Stimulated activated effector memory CD8-positive, alpha-beta T cell treated with anti-CD3 and anti-CD28 coated beads, Interleukin-12 subunit alpha, Interleukin-12 subunit beta, amount 100 ng/mL, for 72 hours (primary cell): Measurements from ENCODE around the gene HOXD3.

ENCODE experiments used
- ATAC-seq: fragments of 150-1000 bp; cut with Tn5 transposase; 2 replicates; pipeline ENCODE4 v1.10.0; 2021
- DNase-seq, 2 donors: peaks; one replicate each; pipeline ENCODE4 v3.0.0; 2021 to 2022; ENCODE audit warnings: low spot score in 2 of 2
- H3K27ac Mint-ChIP-seq: one replicate; pipeline ENCODE4 v1.8.0; 2022; ENCODE audit warnings: mild to moderate bottlenecking, mixed read lengths
- H3K36me3 Mint-ChIP-seq: one replicate; pipeline ENCODE4 v1.8.0; 2022; ENCODE audit warnings: mild to moderate bottlenecking, mixed read lengths
- H3K4me1 Mint-ChIP-seq: one replicate; pipeline ENCODE4 v1.8.0; 2022; ENCODE audit warnings: mixed read lengths
- H3K4me3 Mint-ChIP-seq: one replicate; pipeline ENCODE4 v1.8.0; 2022; ENCODE audit warnings: mild to moderate bottlenecking, mixed read lengths
- H3K9me3 Mint-ChIP-seq: one replicate; pipeline ENCODE4 v1.8.0; 2022; ENCODE audit warnings: mixed read lengths

Gene HOXD3

GRCh38 chr2:176138526-176138922 is 18.6 kb upstream of the HOXD3 start:
- Mint-ChIP-seq H3K4me1 (peaks cover 24% of the 10 kb centered on the region), H3K4me3 (no peak overlapping the region), H3K36me3 (peaks cover 9% of the 10 kb centered on the region), H3K9me3 (no peaks in the 10 kb centered on the region), H3K27ac (no peak overlapping the region)
- DNase-seq (no peak), ATAC-seq (no peak)

- Mint-ChIP-seq H3K9me3 (no peaks in the 10 kb centered on the region), H3K4me3 (no peak overlapping the region), H3K4me1 (peaks cover 24% of the 10 kb centered on the region), H3K36me3 (peaks cover 9% of the 10 kb centered on the region), H3K27ac (no peak overlapping the region)
- ATAC-seq, result no peak
- no peak for DNase-seq
Observed at GRCh38 chr2:176138923-176139660, 18.0 kb upstream of the HOXD3 start.

- Mint-ChIP-seq H3K9me3 (no peaks in the 10 kb centered on the region), H3K27ac (no peak overlapping the region), H3K4me3 (no peak overlapping the region)
Observed at GRCh38 chr2:176139661-176140512, 17.2 kb upstream of the HOXD3 start.

GRCh38 chr2:176140513-176141317 is 16.4 kb upstream of the HOXD3 start:
- H3K9me3 Mint-ChIP-seq, result no peaks in the 10 kb centered on the region
- H3K27ac Mint-ChIP-seq, result no peak overlapping the region
- H3K4me3 Mint-ChIP-seq, result peak overlapping the region; percentile 31
- peak; percentile 63 to 83 for DNase-seq
- peaks cover 4% of the 10 kb centered on the region for H3K36me3 Mint-ChIP-seq
- H3K4me1 Mint-ChIP-seq, result peaks cover 18% of the 10 kb centered on the region
- peak; percentile 88 for ATAC-seq

More at GRCh38 chr2:176139661-176140512, 17.2 kb upstream of the HOXD3 start:
- no peak for ATAC-seq
- DNase-seq, result no peak
- H3K4me1 Mint-ChIP-seq, result peaks cover 24% of the 10 kb centered on the region
- H3K36me3 Mint-ChIP-seq, result peaks cover 9% of the 10 kb centered on the region

GRCh38 chr2:176142281-176142680 is 14.8 kb upstream of the HOXD3 start:
- no peak for DNase-seq

GRCh38 chr2:176145085-176145969 is 11.8 kb upstream of the HOXD3 start:
- peaks cover 11% of the 10 kb centered on the region for H3K4me1 Mint-ChIP-seq
- no peak overlapping the region for H3K4me3 Mint-ChIP-seq
- no peak overlapping the region for H3K27ac Mint-ChIP-seq
- ATAC-seq, result no peak
- no peaks in the 10 kb centered on the region for H3K36me3 Mint-ChIP-seq
- no peaks in the 10 kb centered on the region for H3K9me3 Mint-ChIP-seq
- DNase-seq, result no peak

More at GRCh38 chr2:176142281-176142680, 14.8 kb upstream of the HOXD3 start:
- no peak for ATAC-seq
- H3K4me3 Mint-ChIP-seq, result no peak overlapping the region
- H3K9me3 Mint-ChIP-seq, result no peaks in the 10 kb centered on the region
- H3K36me3 Mint-ChIP-seq, result no peaks in the 10 kb centered on the region
- no peak overlapping the region for H3K27ac Mint-ChIP-seq
- H3K4me1 Mint-ChIP-seq, result peaks cover 12% of the 10 kb centered on the region

GRCh38 chr2:176146101-176146500 is 11.0 kb upstream of the HOXD3 start:
- Mint-ChIP-seq H3K36me3 (no peaks in the 10 kb centered on the region), H3K4me1 (peaks cover 10% of the 10 kb centered on the region), H3K9me3 (no peaks in the 10 kb centered on the region), H3K4me3 (no peak overlapping the region), H3K27ac (no peak overlapping the region)
- no peak for ATAC-seq
- no peak for DNase-seq

DNA sequence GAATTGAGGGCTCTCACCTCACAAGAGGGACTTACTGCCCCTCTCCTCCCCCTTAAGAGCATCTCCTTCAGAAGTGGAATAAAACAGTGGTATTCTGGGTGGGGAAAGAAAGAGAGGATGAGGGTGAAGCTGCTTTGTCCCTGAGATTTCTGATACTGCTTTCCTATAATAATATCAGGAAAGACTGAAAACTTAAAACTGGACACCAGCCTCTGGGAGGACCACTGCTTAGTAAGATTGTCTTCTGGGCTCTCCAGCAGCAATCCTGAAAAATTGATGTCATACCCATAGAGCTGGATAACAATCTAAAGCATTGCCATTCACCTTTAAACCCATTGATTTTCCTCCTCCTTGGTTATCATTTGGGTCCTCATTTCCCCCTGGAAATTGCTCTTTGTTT is 10.5 kb upstream of the HOXD3 start:
- no peak overlapping the region for H3K27ac Mint-ChIP-seq
- no peaks in the 10 kb centered on the region for H3K36me3 Mint-ChIP-seq
- DNase-seq (no peak), ATAC-seq (no peak)
- no peaks in the 10 kb centered on the region for H3K9me3 Mint-ChIP-seq
- peaks cover 5% of the 10 kb centered on the region for H3K4me1 Mint-ChIP-seq
- no peak overlapping the region for H3K4me3 Mint-ChIP-seq

DNA sequence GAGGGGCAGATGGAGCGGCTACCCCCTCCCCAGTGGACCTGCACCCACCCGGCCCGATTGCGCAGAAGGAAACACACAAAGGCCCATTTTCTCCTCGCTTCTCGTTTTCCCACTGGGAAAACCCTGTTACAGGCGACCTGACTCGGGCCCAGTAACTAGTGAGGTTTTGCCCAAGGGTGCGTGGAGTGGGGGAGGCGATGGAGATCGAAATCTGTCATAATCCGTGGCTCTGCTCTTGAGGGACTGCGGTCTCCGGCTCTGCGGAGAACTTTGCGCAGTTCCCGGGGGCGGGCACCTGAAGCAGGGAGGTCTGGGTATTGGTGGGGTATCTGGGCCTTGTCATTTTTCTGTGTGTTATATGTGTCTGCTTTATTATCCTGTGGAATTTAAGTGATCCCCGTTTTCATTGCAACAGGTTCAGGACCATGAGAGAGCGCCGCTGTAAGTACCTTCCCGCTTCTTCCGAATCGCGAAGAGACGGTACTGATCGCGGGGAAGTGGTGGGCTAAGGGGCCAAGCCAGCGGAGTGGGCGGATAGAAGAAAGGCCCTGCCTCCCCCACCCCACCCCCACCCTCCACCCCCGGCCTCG is 9.8 kb upstream of the HOXD3 start:
- H3K4me1 Mint-ChIP-seq, result peaks cover 5% of the 10 kb centered on the region
- no peak for DNase-seq
- no peak for ATAC-seq
- H3K4me3 Mint-ChIP-seq, result no peak overlapping the region
- H3K36me3 Mint-ChIP-seq, result no peaks in the 10 kb centered on the region
- H3K27ac Mint-ChIP-seq, result no peak overlapping the region
- H3K9me3 Mint-ChIP-seq, result no peaks in the 10 kb centered on the region

DNA sequence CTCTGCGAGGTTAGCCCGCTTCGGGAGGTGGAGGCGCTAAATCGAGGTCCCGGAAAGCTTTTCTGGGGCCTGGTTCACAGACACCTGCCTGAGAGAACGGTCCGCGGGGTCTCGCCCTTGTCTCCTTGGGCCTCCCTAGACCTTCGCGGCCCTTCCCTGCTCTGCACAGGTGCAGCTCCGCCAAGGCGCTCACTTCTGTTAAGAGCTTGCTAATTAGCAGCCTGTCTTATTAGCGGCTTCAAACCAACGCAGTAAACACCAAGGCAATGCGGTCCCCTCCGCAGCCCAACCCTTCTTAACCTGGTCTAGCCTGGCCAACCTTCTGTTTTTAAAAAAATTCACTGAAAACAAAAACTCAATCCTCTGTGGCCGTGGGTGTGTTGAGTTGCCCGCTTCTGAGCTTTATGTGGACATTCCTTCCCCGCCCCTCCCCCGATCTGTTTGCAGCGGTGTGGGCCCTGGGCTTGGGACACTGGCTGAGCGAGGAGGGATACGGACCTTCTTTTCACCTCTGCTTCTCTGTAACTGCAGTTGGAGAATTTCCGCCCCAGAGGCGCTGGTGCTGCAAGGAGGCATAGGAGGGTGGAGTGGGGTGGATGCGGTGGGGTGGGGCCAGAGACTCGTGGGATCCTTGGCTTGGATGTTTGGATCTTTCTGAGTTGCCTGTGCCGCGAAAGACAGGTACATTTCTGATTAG is 9.2 kb upstream of the HOXD3 start:
- no peaks in the 10 kb centered on the region for H3K36me3 Mint-ChIP-seq
- no peaks in the 10 kb centered on the region for H3K9me3 Mint-ChIP-seq
- H3K4me3 Mint-ChIP-seq, result no peak overlapping the region
- H3K27ac Mint-ChIP-seq, result no peak overlapping the region
- ATAC-seq, result no peak
- no peak for DNase-seq
- peaks cover 5% of the 10 kb centered on the region for H3K4me1 Mint-ChIP-seq

GRCh38 chr2:176148751-176149421 is 8.2 kb upstream of the HOXD3 start:
- Mint-ChIP-seq H3K4me1 (peaks cover 5% of the 10 kb centered on the region), H3K4me3 (no peak overlapping the region), H3K9me3 (no peaks in the 10 kb centered on the region), H3K36me3 (no peaks in the 10 kb centered on the region), H3K27ac (no peak overlapping the region)
- ATAC-seq (no peak), DNase-seq (no peak)

GRCh38 chr2:176149481-176149938 is 7.6 kb upstream of the HOXD3 start:
- H3K27ac Mint-ChIP-seq, result no peak overlapping the region
- ATAC-seq (no peak), DNase-seq (no peak)
- no peak overlapping the region for H3K4me3 Mint-ChIP-seq
- no peaks in the 10 kb centered on the region for H3K9me3 Mint-ChIP-seq
- peaks cover 5% of the 10 kb centered on the region for H3K4me1 Mint-ChIP-seq
- H3K36me3 Mint-ChIP-seq, result no peaks in the 10 kb centered on the region

DNA sequence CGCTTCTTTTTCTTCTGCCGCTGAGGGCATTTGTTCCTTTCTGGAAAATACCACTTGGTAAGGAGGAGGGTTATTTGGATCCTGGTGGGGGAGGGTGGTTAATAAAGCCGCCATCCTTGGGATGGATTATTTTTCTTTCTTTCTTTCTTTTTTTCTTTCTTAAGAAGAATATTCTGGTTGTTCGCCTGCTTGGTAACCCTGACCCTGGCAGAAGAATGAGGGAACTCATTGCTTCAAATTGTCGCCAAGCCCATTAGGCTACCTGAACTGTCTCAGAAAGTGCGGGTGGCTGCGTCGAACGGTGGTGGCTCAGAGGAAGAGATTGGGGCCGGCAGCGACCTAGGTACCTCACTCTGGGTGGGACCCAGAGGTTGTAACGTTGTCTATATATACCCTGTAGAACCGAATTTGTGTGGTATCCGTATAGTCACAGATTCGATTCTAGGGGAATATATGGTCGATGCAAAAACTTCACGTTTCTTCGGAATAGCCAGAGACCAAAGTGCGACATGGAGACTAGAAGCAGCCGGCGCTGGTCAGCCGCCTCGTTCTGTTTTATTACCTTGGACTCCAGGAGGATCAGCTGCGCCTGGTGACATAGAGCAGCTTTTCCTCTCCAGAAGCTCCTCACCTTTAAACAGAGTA is 7.0 kb upstream of the HOXD3 start:
- DNase-seq (no peak), ATAC-seq (no peak)
- Mint-ChIP-seq H3K36me3 (no peaks in the 10 kb centered on the region), H3K27ac (no peak overlapping the region), H3K4me3 (no peak overlapping the region), H3K9me3 (no peaks in the 10 kb centered on the region), H3K4me1 (peaks cover 5% of the 10 kb centered on the region)
